Astrocyte of the spinal cord (primary cell): ENCODE data around the gene GPN2.
"Not testable (repeated sequence)": the region's sequence is repeated elsewhere in the genome, so short reads cannot be mapped to it uniquely, and the experiment has no call there.

Source experiments
- DNase-seq: peaks from one replicate; pipeline ENCODE4 v3.0.0; 2011; ENCODE audit warnings: low read depth, low spot score
- H3K4me3 ChIP-seq: 2 replicates; pipeline ENCODE4 v1.5.1; 2011; ENCODE audit warnings: low read depth, mild to moderate bottlenecking, low read length, moderate library complexity
- in situ Hi-C: cut with HindIII; loops from 2 replicates; pipeline ENCODE4 v1.10.0; 2017; ENCODE audit warnings: low sequenced_read_pairs
- TF ChIP-seq, protein P1 (sequence below): IDR thresholded peaks from 2 replicates; pipeline ENCODE4 v1.5.1; 2012; ENCODE audit warnings: low read depth, mild to moderate bottlenecking, low read length, inconsistent platforms

Gene GPN2

DNA sequence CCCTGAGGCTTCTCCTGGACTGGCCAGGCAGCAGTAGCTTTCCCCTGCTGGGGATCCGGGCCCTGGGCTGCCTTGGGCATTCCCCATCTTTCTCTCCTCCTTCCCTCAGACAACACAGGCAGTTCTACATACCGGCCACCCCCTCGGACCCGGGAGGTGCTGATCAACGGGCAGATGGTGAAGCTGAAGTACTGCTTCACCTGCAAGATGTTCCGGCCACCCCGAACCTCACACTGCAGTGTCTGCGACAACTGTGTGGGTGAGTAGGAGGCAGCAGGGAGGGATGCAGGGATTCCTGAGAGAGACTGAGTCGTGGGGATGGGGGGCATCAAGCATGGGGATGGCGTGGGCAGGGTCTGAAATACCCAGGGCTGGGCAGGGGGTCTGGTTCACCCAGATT, 41.6 kb downstream of the GPN2 start:
- in situ Hi-C loops, result no loop called here
- no peak for DNase-seq
- TF ChIP-seq, protein P1, sequence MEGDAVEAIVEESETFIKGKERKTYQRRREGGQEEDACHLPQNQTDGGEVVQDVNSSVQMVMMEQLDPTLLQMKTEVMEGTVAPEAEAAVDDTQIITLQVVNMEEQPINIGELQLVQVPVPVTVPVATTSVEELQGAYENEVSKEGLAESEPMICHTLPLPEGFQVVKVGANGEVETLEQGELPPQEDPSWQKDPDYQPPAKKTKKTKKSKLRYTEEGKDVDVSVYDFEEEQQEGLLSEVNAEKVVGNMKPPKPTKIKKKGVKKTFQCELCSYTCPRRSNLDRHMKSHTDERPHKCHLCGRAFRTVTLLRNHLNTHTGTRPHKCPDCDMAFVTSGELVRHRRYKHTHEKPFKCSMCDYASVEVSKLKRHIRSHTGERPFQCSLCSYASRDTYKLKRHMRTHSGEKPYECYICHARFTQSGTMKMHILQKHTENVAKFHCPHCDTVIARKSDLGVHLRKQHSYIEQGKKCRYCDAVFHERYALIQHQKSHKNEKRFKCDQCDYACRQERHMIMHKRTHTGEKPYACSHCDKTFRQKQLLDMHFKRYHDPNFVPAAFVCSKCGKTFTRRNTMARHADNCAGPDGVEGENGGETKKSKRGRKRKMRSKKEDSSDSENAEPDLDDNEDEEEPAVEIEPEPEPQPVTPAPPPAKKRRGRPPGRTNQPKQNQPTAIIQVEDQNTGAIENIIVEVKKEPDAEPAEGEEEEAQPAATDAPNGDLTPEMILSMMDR, result no peak
- H3K4me3 ChIP-seq, result no peak overlapping the region

DNA sequence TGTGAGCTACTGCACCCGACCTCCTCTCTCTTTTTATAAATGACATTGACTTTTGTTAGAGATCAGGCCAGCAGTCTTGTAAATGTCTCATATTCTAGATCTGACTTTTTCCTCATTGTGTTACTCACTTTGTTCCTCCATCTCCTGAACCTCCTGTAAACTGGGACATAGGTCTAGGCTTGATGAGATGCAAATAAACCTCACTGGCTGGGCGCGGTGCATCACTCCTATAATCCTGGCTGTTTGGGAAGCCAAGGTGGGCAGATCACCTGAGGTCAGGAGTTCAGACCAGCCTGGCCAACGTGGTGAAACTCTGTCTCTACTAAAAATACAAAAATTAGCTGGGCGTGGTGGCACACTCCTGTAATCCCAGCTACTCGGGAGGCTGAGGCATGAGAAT, 42.3 kb downstream of the GPN2 start:
- DNase-seq, H3K4me3 ChIP-seq, in situ Hi-C loops: not testable (repeated sequence)

DNA sequence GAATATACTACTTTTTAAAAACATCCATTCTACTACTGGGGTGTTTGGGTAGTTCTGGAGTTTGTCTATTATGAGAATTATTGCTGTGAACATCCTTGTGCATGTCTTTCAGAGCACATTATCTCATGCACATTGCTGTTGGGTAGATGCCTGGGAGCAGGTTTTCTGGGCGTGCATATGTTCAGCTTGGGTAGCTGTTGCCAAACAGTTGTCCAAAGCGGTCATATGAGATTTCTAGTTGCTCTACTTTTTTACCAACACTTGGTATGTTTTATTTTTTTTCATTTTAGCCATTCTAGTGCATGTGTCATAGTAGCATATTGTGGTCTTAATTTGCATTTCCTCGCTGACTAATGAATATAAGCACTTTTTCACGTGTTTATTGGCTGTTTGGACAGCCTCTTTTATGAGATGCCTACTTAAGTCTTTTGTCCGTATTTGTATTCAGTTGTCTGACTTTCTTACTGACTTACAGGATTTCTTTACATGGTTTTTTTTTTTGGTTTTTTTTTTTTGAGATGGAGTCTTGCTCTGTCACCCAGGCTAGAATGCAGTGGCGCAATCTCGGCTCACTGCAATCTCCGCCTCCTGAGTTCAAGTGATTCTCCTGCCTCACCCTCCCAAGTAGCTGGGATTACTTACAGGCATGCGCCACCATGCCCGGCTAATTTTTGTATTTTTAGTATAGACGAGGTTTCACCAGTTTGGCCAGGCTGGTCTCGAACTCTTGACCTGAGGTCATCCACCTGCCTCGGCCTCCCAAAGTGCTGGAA, 45.5 kb downstream of the GPN2 start:
- in situ Hi-C loops, result no loop called here
- TF ChIP-seq, protein P1, result no peak
- H3K4me3 ChIP-seq, result no peak overlapping the region
- no peak for DNase-seq

DNA sequence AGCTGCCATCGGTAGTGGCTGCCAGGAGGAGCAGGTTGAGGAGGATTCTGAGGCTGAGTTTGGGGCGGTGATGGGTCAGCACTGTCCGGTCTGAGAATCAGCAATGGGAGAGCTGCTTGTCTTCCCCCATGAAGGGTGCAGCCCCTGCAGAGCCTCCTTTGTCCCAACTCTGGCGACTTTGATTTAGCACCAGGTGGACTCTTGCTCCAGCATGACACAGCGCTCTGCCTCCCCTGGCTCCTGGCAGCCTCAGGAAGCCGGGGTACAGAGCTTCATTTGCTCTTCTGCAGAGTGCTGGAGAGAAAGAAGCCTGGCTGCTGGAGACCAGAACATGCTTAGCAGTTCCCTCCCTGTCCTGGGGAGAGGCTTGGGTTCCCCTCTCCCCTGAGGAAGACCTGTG, 50.3 kb downstream of the GPN2 start:
- TF ChIP-seq, protein P1, result no peak
- in situ Hi-C loops, result no loop called here
- H3K4me3 ChIP-seq, result no peak overlapping the region
- no peak for DNase-seq

DNA sequence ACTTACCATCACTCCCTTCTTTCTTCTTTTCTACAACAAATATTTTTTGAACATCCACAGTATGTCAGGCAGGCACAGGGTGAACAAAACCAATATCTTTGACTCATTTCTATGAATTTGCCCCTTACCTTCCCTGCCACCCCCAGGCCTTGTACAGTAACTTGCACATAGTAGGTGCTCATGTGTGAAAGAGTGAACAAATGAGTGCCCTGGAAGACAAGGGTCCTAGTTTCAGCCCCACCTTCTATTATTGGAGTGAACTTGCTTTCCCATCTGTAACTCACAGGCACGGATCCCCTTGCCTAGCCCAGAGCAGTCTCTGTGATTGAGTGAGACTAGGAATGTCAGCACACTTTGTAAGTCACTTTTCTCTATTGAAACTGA, 50.8 kb downstream of the GPN2 start:
- TF ChIP-seq, protein P1, result no peak
- in situ Hi-C loops, result no loop called here
- H3K4me3 ChIP-seq, result no peak overlapping the region
- no peak for DNase-seq

DNA sequence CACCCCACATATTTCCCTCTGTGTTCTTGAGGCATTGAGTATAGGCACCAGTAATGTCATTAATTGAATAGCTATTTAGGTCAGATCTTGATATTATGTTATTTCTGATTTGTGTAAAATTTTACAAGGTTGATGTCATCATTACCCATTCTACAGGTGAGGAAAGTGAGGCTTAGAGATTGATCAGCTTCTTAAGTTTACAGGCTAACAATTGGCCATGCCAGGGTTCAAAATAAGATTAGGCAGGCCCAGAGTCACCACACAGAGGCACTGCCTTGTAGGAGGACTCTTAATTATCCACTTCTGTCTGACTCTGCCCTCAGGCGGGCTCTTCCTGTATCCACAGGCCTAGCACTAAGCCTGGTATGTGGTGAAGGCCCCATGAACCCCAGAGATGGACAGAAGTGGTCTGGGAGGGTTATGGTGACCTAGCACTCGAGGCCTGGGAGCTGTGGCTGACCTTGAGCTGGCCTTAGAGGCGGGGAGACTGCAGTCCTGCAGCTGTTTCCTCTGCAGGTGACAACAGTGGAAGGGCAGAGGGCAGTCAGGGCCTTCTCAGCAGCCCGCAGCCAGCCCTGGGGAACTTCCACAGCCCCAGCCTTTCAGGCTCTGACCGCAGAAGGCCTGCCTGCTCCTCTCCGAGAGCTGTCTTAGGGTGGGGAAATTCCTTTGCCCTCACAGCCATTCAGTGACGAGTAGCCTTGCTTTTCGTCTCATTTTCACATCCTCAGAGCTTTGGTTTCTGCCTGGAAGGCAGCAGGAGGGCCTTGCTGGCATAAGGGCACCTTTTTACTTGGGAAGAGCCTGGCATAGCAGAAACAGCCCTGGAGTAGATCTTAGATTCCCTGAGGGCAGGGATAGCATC, 51.4 kb downstream of the GPN2 start:
- in situ Hi-C loops, result no loop called here
- DNase-seq, result no peak
- TF ChIP-seq, protein P1, result no peak
- no peak overlapping the region for H3K4me3 ChIP-seq

DNA sequence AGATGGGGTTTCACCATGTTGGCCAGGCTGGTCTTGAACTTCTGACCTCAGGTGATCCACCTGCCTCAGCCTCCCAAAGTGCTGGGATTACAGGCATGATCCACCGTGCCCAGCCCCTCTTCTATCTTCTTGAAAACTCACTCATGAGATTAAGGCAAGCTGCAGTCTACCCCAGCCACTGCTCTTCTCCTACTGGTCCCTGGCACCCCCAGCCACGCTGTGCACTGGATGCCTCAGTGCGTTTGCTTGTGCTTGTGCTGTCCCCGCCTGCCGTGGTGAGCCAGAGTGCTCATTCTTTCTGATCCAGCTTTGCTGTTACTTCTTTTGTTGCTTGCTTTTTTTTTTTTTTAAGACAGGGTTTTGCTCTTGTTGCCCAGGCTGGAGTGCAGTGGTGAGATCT, 52.4 kb downstream of the GPN2 start:
- DNase-seq, H3K4me3 ChIP-seq, in situ Hi-C loops: not testable (repeated sequence)
